ENCODE results near the gene HASPIN. TPM values are rescaled to one million over a fixed set of nuclear protein-coding genes. Genes with fewer than 3 reads are reported as not detected.

The HASPIN gene
- 8.9 and 14.9 TPM in 2 replicates for total RNA-seq

- peak; percentile 50 for DNase-seq (ENCODE audit: low read depth, low spot score)
Measured at GRCh38 chr17:3723556-3724377, at the start of gene HASPIN. TSS of gene HASPIN (plus strand) at chr17:3723903. CDS start at chr17:3723936, 33 bp downstream.

DNA sequence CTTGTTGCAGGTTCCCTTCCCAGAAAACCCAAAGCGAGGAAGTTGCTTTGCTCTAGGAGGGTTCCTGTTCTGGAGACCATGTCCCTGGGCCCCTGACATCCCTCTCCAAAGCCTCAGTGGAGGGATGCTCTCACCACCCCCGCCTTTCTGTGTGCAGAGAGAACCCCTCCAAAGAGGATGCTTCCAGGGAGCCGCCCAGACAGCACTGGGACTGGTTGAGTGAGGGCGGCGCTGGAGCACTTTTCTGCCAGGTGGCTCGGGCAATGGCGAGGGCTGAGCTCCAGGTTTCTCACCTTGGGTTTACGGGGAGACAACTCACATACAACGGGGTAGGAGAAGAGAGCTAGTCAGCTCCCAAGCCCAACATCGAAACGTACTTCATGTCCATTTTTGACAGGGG, 47.8 kb upstream of the HASPIN start:
- DNase-seq (ENCODE audit: low read depth, low spot score): no peak

DNA sequence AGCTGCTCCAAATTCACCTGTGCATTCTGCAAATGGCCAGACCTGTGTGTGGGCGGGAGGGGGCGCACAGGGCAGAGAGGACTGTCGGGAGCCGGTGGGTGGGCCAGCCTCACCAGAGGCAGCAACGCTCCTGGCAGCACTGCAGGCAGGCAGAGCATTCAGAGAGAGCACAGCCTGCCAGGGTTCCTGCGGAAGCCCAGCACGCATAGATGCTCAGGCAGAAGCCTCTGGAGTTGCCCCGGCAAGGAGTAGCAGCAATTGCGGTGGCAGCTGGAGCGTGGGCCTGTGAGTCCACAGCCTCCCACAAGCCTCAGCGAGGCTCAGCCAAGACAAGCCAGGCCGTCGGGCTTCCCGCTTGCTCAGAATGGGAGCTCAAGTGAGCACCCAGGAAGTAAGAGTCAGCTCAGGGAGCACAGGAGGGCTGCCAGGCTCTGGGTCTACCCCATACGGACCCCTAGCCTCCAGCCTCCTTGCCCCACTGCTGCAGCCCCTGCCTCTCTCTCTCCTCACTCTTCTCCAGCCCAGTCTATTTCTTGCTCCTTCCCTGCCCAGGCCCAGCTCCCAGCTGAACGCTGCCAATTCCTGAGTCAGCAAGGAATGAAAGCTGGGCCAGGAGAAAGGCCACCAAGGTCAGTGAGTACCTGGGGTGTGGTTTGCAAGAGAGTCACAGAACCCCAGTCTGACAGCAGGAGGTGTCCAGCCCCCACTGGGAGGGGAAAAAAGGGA, 45.4 kb upstream of the HASPIN start:
- no peak for DNase-seq (ENCODE audit: low read depth, low spot score)

- no peak for DNase-seq (ENCODE audit: low read depth, low spot score)
Measured at GRCh38 chr17:3678821-3679530, 44.7 kb upstream of the HASPIN start.

- DNase-seq (ENCODE audit: low read depth, low spot score): no peak
Measured at GRCh38 chr17:3679531-3680126, 44.1 kb upstream of the HASPIN start.

DNA sequence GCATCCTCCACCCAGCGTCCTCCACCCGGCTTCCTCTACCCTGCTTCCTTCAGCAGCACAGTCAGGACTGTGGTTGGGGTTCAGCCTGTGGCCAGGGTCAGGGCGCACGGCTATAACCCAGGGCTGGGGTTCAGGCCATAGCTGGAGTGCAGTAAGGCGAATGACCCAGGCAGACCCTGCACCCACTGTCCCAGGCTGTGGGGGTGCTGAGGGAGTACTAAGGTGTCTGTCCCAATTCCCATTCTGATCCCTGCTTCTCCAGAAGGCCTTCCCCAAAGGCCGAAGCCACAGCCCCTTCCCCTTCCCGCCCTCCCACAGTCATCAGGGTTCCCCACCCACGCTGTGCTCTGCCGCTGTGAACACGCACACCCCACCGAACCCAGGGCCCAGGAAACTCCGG, 42.6 kb upstream of the HASPIN start:
- DNase-seq (ENCODE audit: low read depth, low spot score): no peak

DNA sequence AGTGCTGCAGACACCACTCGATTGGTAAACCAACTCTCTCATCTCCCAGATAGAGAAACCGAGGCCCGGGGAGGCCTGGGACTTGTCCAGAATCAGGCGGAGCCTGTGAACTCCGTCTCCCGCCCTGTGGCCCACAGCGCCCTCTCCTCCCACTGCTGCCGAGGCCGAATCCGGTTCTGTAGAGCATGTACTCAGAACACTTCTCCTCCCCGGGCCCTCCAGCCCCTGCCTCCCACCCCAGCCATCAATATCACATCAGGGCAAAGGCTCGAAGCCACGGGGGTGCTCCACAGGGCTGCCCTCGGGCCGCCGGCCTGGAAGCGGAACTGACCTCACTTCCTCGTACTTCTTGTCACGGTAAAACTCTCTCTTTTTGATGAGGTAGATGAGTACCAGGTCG, 42.1 kb upstream of the HASPIN start:
- DNase-seq (ENCODE audit: low read depth, low spot score): no peak

DNA sequence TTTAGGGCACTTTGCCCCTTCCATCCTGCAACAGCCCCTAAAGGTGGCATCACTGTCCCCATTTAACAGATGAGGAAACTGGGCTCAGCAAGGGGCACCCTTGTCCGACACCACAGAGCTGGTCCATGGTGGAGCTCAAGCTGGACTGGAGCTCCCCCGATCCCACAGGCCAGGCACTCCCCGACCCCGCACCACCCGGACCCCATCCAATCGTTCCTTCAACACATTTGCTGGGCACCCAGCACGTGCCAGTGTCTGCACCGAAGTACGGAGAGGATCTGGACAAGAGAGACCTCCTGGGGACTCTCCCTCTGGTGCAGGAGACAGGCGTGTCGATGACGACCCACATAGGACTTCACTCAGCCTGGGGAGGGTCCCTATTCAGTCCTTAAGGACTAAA, 41.7 kb upstream of the HASPIN start:
- no peak for DNase-seq (ENCODE audit: low read depth, low spot score)

DNA sequence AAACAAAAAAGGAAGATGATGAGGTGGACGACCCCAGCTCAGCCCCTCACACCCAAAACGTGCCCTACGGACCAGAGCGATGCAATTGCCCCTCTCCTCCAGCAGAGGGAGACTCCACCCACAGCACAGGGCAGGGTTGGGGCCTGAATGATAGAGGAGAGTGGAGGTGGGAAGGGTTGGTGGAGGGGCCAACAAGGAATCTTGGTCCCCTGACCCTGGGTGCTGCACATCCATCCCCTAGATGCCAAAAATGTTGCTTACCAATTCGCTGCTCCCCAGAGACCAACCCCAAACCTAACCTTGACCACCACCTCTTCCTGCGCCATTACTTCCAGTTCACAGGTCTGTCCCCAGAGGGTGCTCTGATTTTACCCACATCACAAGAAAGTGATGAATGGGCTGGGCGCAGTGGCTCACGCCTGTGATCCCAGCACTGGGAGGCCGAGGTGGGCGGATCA, 40.6 kb upstream of the HASPIN start:
- no peak for DNase-seq (ENCODE audit: low read depth, low spot score)

GRCh38 chr17:3685174-3685573, 38.5 kb upstream of the HASPIN start:
- no peak for DNase-seq (ENCODE audit: low read depth, low spot score)

GRCh38 chr17:3688027-3688553, 35.6 kb upstream of the HASPIN start:
- DNase-seq (ENCODE audit: low read depth, low spot score): no peak

DNA sequence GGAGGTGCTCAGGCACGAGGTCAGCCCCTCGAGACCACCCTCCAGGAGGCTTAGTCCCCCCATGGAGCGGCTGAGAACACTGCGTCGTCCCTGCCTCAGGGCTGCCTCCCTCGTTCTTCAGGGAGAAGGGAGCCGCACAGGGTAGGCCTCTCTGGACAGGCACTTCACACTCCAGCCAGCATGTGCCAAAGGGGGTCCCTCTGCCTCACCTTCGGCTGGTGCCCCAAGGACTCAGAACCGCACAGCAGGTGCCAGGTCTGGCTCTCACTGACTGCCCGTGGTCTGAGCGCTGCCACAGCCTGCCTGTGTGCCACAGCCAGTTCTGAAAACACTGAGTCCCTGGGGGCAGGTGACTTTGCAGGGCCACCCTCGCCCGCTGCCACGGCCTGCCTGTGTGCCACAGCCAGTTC, 34.8 kb upstream of the HASPIN start:
- no peak for DNase-seq (ENCODE audit: low read depth, low spot score)

- DNase-seq (ENCODE audit: low read depth, low spot score): no peak
Measured at GRCh38 chr17:3689262-3690093, 34.2 kb upstream of the HASPIN start.

GRCh38 chr17:3690094-3690715, 33.5 kb upstream of the HASPIN start:
- DNase-seq (ENCODE audit: low read depth, low spot score): no peak

- DNase-seq (ENCODE audit: low read depth, low spot score): no peak
Measured at GRCh38 chr17:3691617-3692067, 32.1 kb upstream of the HASPIN start.

- DNase-seq (ENCODE audit: low read depth, low spot score): no peak
Measured at GRCh38 chr17:3692346-3692745, 31.4 kb upstream of the HASPIN start.

GRCh38 chr17:3693141-3693540, 30.6 kb upstream of the HASPIN start:
- no peak for DNase-seq (ENCODE audit: low read depth, low spot score)

GRCh38 chr17:3693829-3694231, 29.9 kb upstream of the HASPIN start:
- DNase-seq (ENCODE audit: low read depth, low spot score): no peak

- no peak for DNase-seq (ENCODE audit: low read depth, low spot score)
Measured at GRCh38 chr17:3695129-3695722, 28.5 kb upstream of the HASPIN start.

Data from pulmonary artery endothelial cell (primary cell).